Activated CD8-positive, alpha-beta T cell treated with anti-CD3 and anti-CD28 coated beads for 36 hours (primary cell): ENCODE measurements around the gene FRMD8. TPM values are rescaled to one million over a fixed set of nuclear protein-coding genes. Genes with fewer than 3 reads are reported as not detected.

ENCODE experiments used
- ATAC-seq: fragments of 200-7000 bp; cut with Tn5 transposase; one replicate; pipeline ENCODE4 v1.10.0; 2021; ENCODE audit warnings: mild to moderate bottlenecking, moderate library complexity
- CTCF ChIA-PET: fragments of 350-600 bp; sonication (Branson Sonifier 250); formaldehyde crosslinking; loops from one replicate; lab custom pipeline; 2021; ENCODE audit warnings: antibody characterized with exemption; lab: Charles Lee
- POLR2A ChIA-PET: fragments of 350-600 bp; sonication (Branson Sonifier 250); formaldehyde crosslinking; loops from one replicate; lab custom pipeline; 2021; ENCODE audit warnings: antibody characterized with exemption; lab: Charles Lee
- DNase-seq: peaks from one replicate; pipeline ENCODE4 v3.0.0-alpha.2; 2020
- H3K27ac Mint-ChIP-seq: one replicate; pipeline ENCODE4 v1.8.0; 2021; ENCODE audit warnings: mild to moderate bottlenecking, mixed read lengths
- H3K27me3 Mint-ChIP-seq: one replicate; pipeline ENCODE4 v1.8.0; 2021; ENCODE audit warnings: mixed read lengths
- H3K36me3 Mint-ChIP-seq: one replicate; pipeline ENCODE4 v1.8.0; 2021; ENCODE audit warnings: low read depth, mixed read lengths
- H3K4me1 Mint-ChIP-seq: one replicate; pipeline ENCODE4 v1.8.0; 2021; ENCODE audit warnings: low read depth, mixed read lengths
- H3K4me3 Mint-ChIP-seq: one replicate; pipeline ENCODE4 v1.8.0; 2021; ENCODE audit warnings: mild to moderate bottlenecking, moderate library complexity, mixed read lengths
- H3K9me3 Mint-ChIP-seq: one replicate; pipeline ENCODE4 v1.8.0; 2021; ENCODE audit warnings: mixed read lengths
- CTCF ChIP-seq: fragments of 200-600 bp; IDR thresholded peaks from one replicate; pipeline ENCODE4 v1.8.0; 2022; ENCODE audit warnings: antibody characterized with exemption, mild to moderate bottlenecking
- intact Hi-C: fragments of 100-400 bp; cut with micrococcal nuclease; formaldehyde crosslinking; loops from one replicate; pipeline ENCODE4 v1.10.0; 2022
- total RNA-seq, 2 experiments: library from RNA; stranded (reverse); gene quantifications; one replicate each; pipeline ENCODE4 v1.2.3, GENCODE V29; 2021

Gene FRMD8
- total RNA-seq, 2 experiments from 2014 or later, result 26.8 to 33.3 TPM

GRCh38 chr11:65351511-65351910, 34.9 kb upstream of the FRMD8 start:
- H3K4me1 Mint-ChIP-seq, result peaks cover 13% of the 10 kb centered on the region
- ChIA-PET POLR2A (interaction anchor here (1.0 to 1.3 kb wide), 2 partner anchors 17 to 148 kb away, joined by 3 read pairs; no protein-coding TSS in a partner anchor), CTCF (interaction anchor here (1.2 to 3.1 kb wide), 7 partner anchors 16 to 146 kb away, joined by 4 to 22 read pairs (median 4); partner anchors contain the start of genes CDC42EP2 and DPF2)
- ATAC-seq (no peak), DNase-seq (no peak)
- H3K9me3 Mint-ChIP-seq, result no peaks in the 10 kb centered on the region
- no peak overlapping the region for H3K4me3 Mint-ChIP-seq
- H3K27me3 Mint-ChIP-seq, result no peaks in the 10 kb centered on the region
- no peak for TF ChIP-seq CTCF
- peaks cover 26% of the 10 kb centered on the region for H3K36me3 Mint-ChIP-seq
- no peak overlapping the region for H3K27ac Mint-ChIP-seq
- intact Hi-C loops, result no loop called here

GRCh38 chr11:65352783-65353182, 33.7 kb upstream of the FRMD8 start:
- ChIA-PET CTCF (interaction anchor here (1.0 to 3.1 kb wide), 3 partner anchors 15 to 65 kb away, joined by 3 to 22 read pairs (median 4); no protein-coding TSS in a partner anchor), POLR2A (interaction anchor here (1.4 to 1.7 kb wide), 2 partner anchors 10 to 152 kb away, joined by 3 to 5 read pairs; no protein-coding TSS in a partner anchor)
- Mint-ChIP-seq H3K9me3 (no peaks in the 10 kb centered on the region), H3K4me1 (peaks cover 13% of the 10 kb centered on the region), H3K27ac (no peak overlapping the region), H3K4me3 (no peak overlapping the region), H3K36me3 (peaks cover 24% of the 10 kb centered on the region), H3K27me3 (no peaks in the 10 kb centered on the region)
- intact Hi-C loops, result no loop called here
- DNase-seq (no peak), ATAC-seq (no peak)
- TF ChIP-seq CTCF, result no peak

GRCh38 chr11:65353376-65353775, 33.1 kb upstream of the FRMD8 start:
- intact Hi-C loops, result no loop called here
- H3K9me3 Mint-ChIP-seq, result no peaks in the 10 kb centered on the region
- no peak overlapping the region for H3K27ac Mint-ChIP-seq
- no peak for TF ChIP-seq CTCF
- peaks cover 13% of the 10 kb centered on the region for H3K4me1 Mint-ChIP-seq
- H3K27me3 Mint-ChIP-seq, result no peaks in the 10 kb centered on the region
- H3K4me3 Mint-ChIP-seq, result peak overlapping the region; percentile 51
- ChIA-PET POLR2A (interaction anchor here (0.6 to 1.7 kb wide), 7 partner anchors 11 to 171 kb away, joined by 3 to 6 read pairs (median 3); partner anchors contain the start of gene SLC25A45), CTCF (interaction anchor here (1.0 to 1.3 kb wide), 2 partner anchors 15 to 152 kb away, joined by 3 to 4 read pairs; no protein-coding TSS in a partner anchor)
- H3K36me3 Mint-ChIP-seq, result peaks cover 21% of the 10 kb centered on the region
- DNase-seq (no peak), ATAC-seq (no peak)

GRCh38 chr11:65353900-65354264, 32.6 kb upstream of the FRMD8 start:
- DNase-seq (no peak), ATAC-seq (no peak)
- Mint-ChIP-seq H3K9me3 (no peaks in the 10 kb centered on the region), H3K4me3 (peak overlapping the region; percentile 51), H3K27me3 (no peaks in the 10 kb centered on the region), H3K36me3 (peaks cover 16% of the 10 kb centered on the region), H3K4me1 (peaks cover 13% of the 10 kb centered on the region), H3K27ac (peak overlapping the region; percentile 3)
- ChIA-PET CTCF (interaction anchor here (1.0 to 1.3 kb wide), 3 partner anchors 16 to 152 kb away, joined by 4 to 5 read pairs (median 4); no protein-coding TSS in a partner anchor), POLR2A (interaction anchor here (0.6 to 1.5 kb wide), 6 partner anchors 15 to 170 kb away, joined by 3 to 6 read pairs (median 3); partner anchors contain the start of gene SLC25A45)
- intact Hi-C loops, result no loop called here
- no peak for TF ChIP-seq CTCF
